ENCODE data around the gene UNC45A.
"Not testable (repeated sequence)": the region's sequence is repeated elsewhere in the genome, so short reads cannot be mapped to it uniquely, and the experiment has no call there.

The UNC45A gene

GRCh38 chr15:90902840-90903732 lies 32.0 kb upstream of the UNC45A start, which contains the start of gene MAN2A2:
MAN2A2 (plus strand) TSS chr15:90903302; CDS start chr15:90904208, 906 bp downstream.
- peak; percentile 25 for DNase-seq

- no peak for DNase-seq
Observed at GRCh38 chr15:90903733-90904536, 31.1 kb upstream of the UNC45A start.

DNA sequence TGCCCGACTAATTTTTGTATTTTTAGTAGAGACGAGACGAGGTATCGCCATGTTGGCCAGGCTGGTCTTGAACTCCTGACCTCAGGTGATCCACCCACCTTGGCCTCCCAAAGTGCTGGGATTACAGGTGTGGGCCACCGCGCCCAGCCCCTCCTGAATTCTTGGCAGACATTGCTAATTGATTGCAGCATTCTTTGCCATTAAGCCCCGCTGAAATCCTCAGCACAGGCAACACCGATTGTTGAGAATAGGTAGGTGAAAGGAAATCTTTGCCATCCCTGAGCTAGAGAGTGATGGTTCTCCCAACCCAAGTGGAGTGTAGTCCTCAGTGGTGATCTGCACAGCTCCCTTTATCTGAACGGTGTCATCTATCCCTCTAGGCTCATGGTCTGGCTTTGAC lies 30.3 kb upstream of the UNC45A start:
- DNase-seq, result no peak

GRCh38 chr15:90905306-90906180 lies 29.5 kb upstream of the UNC45A start:
- no peak for DNase-seq

DNA sequence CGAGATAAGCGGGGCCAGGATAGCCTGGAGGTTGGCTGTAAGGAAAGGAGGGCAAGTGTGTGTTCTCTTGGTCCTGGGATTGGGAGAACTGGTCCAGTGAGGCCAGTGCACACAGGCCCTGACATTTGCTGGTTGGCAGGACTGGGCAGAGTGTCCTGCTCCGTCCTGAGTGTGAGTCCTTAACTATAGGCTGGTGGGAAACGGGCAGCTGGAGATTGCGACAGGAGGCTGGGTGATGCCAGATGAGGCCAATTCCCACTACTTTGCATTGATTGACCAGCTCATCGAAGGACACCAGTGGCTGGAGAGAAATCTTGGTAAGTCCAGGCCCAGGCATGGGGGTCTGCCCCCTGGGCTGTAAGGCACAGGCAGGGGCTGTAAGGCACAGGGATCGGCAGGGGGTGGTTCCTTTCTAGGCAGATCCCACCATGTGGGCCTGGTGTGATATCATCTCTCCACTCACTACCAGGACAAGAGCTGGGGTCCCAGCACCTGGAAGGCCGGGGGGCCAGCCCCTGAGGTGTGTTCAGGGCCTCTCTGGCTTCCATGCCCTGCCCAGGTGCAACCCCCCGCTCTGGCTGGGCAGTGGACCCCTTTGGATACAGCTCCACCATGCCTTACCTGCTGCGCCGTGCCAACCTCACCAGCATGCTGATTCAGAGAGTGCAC lies 28.8 kb upstream of the UNC45A start:
- no peak for DNase-seq

GRCh38 chr15:90907051-90907660 lies 27.9 kb upstream of the UNC45A start:
- DNase-seq, result no peak

GRCh38 chr15:90907838-90908507 lies 27.1 kb upstream of the UNC45A start:
- no peak for DNase-seq

GRCh38 chr15:90909449-90909848 lies 25.6 kb upstream of the UNC45A start:
- not testable (repeated sequence) for DNase-seq

DNA sequence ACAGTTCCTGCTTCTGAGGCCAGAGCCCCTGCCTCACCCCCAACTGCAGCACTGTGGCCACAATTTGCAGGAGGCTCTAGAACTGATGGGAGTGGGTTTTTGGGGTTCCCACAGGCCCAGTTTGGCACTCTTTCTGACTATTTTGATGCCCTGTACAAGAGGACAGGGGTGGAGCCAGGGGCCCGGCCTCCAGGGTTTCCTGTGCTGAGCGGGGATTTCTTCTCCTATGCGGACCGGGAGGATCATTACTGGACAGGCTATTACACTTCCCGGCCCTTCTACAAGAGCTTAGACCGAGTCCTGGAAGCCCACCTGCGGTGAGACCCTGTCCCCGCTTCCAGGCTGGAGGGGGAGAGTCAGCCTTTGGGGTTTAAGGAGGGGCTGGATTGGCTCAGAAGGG lies 25.1 kb upstream of the UNC45A start:
- no peak for DNase-seq

DNA sequence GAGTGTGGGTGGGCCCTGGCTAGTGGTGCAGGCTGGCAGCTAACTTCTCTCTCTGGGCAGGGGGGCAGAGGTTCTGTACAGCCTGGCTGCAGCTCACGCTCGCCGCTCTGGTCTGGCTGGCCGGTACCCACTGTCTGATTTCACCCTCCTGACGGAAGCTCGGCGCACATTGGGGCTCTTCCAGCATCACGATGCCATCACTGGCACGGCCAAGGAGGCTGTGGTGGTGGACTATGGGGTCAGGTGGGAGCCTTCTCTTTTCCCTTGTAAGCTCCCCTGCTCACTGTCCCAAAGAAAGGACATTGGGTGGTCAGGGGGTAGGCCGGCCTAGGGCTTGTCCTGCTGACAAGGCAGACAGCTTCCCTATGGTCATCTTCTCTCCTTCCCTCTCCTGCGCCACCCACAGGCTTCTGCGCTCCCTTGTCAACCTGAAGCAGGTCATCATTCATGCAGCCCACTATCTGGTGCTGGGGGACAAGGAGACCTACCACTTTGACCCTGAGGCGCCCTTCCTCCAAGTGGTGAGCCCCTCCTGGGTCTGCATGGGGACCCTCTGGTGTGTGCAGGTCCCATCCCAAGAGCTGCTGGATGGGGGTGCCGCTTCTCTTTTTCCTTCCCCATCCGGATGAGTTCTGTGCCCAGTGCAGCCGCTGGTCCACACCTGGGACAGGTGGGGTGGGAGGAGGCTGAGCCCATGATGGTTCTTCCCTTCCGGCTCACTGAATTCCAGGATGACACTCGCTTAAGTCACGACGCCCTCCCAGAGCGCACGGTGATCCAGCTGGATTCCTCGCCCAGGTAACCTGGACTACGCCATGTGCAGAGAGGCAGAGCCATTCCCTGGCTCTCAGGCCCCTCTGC lies 24.4 kb upstream of the UNC45A start:
- no peak for DNase-seq

GRCh38 chr15:90911302-90911623 lies 23.8 kb upstream of the UNC45A start:
- DNase-seq, result no peak

DNA sequence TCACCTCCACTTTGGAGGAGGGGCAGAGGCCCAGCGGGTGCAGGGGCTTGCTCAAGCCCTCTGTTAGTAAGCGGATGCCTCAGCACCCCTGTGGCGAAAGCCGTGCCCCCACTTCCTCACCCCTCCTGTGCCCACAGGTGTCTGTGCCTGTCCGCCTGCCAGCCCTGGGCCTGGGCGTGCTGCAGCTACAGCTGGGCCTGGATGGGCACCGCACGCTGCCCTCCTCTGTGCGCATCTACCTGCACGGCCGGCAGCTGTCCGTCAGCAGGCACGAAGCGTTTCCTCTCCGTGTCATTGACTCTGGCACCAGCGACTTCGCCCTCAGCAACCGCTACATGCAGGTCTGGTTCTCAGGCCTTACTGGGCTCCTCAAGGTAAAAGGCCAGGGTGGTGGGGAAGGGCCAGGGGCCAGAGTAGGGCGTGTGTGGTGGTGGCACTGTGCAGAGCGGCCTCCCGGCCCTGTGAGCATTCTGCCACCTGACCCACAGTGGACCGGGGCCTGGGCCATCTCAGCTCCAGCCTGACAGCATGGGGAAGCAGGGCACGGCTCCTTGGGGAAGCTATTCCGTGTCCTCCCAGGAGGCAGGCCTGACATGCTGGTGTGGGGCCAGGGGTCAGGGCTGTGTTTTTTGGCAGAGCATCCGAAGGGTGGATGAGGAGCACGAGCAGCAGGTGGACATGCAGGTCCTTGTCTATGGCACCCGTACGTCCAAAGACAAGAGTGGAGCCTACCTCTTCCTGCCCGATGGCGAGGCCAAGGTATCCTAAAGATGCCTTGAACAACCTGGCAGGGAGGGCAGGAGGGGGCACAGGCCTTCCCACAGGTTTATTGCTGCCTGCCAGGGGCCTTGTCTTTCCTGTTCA lies 22.9 kb upstream of the UNC45A start:
- no peak for DNase-seq

GRCh38 chr15:90912770-90913075 lies 22.4 kb upstream of the UNC45A start:
- no peak for DNase-seq

DNA sequence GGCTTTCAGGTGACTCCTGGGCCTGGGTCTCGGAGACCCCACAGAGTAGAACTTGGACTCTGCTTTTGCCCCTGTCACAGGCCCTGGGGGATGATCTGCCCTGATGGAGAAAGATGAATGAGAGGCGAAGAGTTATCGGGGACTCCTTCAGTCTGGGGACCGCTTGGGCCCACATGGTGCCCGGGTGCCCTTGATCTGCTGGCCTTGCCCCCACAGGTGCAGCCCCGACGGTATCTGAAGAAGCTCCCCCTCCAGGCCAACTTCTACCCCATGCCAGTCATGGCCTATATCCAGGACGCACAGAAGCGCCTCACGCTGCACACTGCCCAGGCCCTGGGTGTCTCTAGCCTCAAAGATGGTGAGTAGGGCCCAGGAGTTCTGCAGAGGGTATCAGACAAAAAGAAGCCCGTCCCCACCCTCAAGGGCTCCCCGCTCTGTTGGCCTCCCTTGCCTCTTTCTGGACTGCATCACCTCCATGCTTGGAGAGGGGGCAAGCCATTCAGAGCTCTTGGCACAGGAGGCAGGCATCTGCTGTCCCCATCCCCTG lies 21.6 kb upstream of the UNC45A start:
- no peak for DNase-seq

DNA sequence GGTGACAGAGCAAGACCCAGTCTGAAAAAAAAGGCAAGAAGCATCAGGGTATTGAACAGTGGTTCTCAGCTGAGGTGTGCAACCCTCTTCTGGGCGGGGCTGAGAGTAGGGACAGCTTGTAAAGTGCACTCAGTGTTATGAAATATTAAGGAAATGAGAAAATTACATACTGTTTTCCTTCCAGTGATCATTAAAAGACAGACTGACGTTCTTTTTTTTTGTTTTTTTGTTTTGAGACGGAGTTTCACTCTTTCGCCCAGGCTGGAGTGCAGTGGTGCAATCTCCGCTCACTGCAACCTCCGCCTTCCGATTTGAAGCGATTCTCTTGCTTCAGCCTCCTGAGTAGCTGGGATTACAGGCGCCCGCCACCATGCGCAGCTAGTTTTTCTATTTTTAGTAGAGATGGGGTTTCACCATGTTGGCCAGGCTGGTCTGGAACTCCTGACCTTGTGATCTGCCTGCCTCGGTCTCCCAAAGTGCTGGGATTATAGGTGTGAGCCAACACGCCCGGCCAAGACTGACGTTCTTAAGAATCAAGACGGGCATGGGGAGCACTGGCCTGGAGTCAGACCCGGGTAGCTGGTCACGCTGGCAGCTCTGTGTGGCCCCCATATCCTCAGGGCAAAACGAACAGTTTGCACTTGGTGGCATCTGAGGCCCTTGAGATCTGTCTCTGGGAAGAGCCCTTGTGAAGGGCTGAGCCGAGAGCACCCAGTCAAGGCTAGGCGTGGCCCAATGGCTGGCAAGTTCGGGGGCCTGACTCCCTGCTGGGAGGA lies 20.6 kb upstream of the UNC45A start:
- no peak for DNase-seq

DNA sequence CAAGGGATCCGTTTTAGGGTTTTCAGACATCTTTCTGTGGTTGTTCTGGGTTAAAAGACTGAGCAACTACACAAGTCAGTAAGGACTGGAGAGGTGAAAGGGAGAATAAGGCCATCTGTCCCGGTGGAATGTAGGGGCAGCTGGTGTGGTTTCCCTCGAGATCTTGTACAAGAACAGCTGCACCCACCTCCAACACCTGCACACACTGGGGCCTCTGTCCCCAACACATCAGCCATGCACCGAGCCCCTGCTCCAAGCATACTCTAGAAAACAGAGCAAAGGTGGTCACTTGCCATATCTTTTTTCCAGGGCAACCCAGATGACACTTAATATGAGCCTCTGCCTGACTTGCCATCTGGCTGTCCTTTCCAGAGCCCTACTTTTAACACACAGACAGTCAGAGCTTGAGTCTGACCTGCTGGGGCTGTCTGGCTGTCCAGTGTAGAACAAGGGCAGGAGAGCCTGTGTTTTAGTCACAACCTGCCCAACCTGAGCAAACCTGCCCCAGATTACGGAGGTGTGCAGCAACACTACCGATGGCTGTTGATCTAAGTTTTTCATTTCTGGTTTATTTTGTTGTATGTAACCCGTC lies 19.8 kb upstream of the UNC45A start:
- DNase-seq, result no peak

DNA sequence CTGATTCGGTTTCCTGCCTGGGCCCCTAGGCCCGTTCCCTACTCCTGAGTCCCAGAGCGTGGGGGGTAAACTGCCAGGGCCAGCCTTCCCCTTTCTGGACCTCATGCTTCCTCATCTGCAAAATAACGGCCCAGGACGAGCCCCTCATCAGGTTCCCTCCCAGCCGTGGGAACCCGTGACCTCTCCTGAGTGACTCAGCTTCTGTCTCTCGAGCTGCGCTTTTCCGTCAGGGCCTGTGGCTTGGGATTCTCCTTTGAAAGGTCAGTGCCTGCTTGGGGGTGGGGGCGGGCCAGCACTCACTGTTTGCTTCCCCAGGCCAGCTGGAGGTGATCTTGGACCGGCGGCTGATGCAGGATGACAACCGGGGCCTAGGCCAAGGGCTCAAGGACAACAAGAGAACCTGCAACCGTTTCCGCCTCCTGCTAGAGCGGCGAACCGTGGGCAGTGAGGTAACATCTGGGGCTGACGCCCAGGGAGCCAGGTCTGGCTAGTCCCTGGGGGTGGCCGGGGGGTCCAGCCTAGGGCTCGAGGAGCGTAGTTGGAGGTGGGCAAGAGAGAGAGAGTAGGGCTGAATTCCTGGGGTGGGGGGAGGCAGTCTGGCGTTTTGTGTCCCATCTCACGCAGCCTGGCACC lies 19.2 kb upstream of the UNC45A start:
- DNase-seq, result no peak
